ENCODE data around the gene GPC6.
"Not testable (repeated sequence)": the region's sequence is repeated elsewhere in the genome, so short reads cannot be mapped to it uniquely, and the experiment has no call there.

The GPC6 gene

DNA sequence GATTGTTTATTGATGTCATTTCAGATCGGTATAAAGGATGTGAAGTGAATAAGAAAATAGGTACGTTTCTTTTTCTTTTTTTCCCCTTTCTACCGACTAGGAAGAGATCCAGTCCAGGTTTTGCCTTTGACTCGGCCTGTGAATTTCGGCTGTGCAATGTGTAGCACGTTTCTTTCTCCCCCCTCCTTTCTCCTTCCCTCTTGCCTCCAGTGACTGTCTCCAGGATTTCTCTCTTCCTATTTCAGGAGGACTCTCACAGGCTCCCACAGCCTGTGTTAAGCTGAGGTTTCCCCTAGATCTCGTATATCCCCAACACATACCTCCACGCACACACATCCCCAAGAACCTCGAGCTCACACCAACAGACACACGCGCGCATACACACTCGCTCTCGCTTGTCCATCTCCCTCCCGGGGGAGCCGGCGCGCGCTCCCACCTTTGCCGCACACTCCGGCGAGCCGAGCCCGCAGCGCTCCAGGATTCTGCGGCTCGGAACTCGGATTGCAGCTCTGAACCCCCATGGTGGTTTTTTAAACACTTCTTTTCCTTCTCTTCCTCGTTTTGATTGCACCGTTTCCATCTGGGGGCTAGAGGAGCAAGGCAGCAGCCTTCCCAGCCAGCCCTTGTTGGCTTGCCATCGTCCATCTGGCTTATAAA is at the start of gene GPC6:
Gene GPC6 (plus strand): TSS at position 185 of the 657 bp plus-strand sequence.
- no peak for DNase-seq (ENCODE audit: low spot score)

GRCh38 chr13:93180356-93180969 is 46.1 kb upstream of the GPC6 start:
- DNase-seq (ENCODE audit: low spot score) = no peak

DNA sequence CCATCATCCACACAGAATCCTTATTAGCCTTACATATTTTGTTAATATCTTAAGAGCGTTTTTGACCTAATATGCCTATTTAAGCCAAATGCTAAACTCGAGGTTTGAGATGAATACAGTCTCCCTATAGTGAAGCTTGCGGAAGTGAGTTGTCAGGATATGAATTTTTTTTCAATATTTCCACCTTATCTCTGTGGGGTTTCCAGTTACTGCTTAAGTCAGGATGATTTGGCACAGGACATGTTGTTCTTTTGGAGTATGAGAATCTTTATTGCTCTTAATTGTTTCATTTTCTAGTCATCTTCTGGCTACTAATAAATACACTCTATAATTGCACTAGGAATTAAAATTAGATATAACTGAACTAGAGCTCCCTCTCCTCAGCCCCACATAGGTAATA is 44.2 kb upstream of the GPC6 start:
- DNase-seq (ENCODE audit: low spot score) = no peak

GRCh38 chr13:93183302-93183701 is 43.3 kb upstream of the GPC6 start:
- DNase-seq (ENCODE audit: low spot score) = no peak

DNA sequence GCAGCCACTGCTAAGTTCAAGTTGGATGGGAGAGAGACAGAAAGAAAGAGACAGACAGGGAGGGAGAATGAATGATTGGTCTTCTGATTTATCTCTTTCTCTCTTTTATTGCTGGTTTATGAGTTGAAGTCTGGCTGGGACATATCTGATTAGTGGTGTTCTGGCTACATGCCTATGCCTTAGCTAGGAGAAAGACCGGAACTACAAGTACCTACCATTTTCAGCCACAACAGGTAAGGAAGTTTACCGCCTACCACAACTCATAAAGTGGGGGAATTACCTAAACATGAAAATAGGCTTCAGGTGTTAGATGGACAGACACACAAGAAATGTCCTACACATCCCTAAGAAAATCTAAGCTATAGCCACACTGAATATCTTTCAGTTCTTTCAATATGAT is 36.6 kb upstream of the GPC6 start:
- DNase-seq (ENCODE audit: low spot score) = no peak

- no peak for DNase-seq (ENCODE audit: low spot score)
These were observed 32.9 kb upstream of the GPC6 start for GRCh38 chr13:93193682-93194081.

DNA sequence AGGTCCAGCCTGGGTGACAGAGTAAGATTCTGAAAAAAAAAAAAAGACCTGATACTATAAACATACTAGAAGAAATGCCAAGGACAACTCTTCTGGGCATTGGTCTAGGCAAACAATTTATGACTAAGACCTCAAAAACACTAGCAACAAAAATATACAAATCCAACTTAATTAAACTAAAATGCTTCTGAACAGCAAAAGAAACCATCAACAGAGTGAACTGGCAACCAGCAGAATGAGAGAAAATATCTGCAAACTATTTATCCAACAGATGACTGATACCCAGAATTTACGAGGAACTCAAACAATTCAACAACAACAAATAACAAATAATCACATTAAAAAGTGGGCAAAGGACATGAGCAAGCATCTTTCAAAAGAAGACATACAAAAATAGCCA is 26.8 kb upstream of the GPC6 start:
- no peak for DNase-seq (ENCODE audit: low spot score)

GRCh38 chr13:93200626-93201025 is 26.0 kb upstream of the GPC6 start:
- no peak for DNase-seq (ENCODE audit: low spot score)

DNA sequence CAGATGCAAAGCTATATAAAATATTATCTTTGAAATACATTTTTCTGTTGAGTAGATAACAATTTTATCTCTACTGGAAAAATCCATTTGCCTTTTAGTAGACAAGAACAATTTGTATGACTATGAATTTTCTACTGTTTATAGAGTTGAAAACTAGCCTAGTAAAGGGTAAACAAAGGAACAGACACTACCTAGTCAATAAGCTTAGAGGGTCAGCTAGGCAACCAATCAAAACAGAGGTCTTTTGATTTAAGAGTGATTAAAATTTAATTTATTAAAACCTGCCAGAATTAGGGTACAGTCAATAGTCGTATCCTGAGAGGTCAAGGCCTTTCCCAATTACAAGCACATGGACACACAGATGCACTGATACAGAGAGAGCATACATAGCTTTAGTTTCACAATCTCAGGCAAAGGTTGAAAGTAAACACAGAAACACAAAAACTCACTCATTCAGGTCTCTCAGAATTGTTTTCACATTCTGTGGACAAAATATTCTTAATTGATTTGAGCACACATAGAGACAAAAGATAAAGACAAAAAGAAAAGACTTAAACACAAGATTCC is 24.5 kb upstream of the GPC6 start:
- DNase-seq (ENCODE audit: low spot score) = no peak

GRCh38 chr13:93206778-93207392 is 19.7 kb upstream of the GPC6 start:
- not testable (repeated sequence) for DNase-seq (ENCODE audit: low spot score)

DNA sequence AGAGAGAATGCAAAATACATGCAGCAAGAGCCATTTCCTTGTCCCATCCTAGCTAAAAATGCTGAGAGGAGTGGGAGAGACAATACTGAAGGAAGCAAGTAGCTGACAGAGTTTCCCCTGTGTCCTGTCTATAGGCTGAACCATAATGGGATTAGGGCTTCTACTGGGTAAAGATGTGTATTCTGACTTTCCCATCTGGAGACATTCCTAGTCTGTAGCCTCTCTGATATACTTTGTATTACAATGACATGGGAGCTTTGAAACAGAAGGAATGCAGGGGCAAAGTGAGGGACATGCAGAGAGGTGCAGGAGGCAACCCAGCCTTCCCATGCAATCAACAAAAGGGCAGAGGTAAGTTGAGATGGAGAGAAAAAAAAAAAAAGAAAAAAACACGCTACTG is 10.5 kb upstream of the GPC6 start:
- DNase-seq (ENCODE audit: low spot score) = no peak

- DNase-seq (ENCODE audit: low spot score) = no peak
These were observed 8.8 kb upstream of the GPC6 start for GRCh38 chr13:93217721-93218261.

- no peak for DNase-seq (ENCODE audit: low spot score)
These were observed 8.0 kb upstream of the GPC6 start for GRCh38 chr13:93218583-93218982.

DNA sequence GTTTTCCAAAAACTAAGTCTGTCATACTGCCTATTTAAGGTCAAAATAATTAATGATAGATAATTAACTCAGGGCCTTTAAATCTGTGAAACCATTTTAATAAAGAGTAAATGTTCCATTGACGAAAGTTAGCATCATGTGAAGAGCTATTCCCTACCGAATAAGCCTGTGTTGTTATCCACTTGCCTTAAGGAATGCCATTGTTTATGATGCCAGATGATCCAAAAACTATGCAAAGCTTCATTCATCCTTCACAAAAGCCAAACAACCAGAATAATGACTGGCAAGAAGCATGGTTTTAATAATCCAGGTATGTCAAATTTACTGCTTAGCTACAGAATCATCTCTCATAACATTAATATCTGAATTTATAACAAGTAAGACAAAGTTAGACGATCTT is 6.5 kb upstream of the GPC6 start:
- no peak for DNase-seq (ENCODE audit: low spot score)

GRCh38 chr13:93222976-93223375 is 3.6 kb upstream of the GPC6 start:
- no peak for DNase-seq (ENCODE audit: low spot score)

- DNase-seq (ENCODE audit: low spot score) = no peak
These were observed 2.1 kb upstream of the GPC6 start for GRCh38 chr13:93224535-93224934.

DNA sequence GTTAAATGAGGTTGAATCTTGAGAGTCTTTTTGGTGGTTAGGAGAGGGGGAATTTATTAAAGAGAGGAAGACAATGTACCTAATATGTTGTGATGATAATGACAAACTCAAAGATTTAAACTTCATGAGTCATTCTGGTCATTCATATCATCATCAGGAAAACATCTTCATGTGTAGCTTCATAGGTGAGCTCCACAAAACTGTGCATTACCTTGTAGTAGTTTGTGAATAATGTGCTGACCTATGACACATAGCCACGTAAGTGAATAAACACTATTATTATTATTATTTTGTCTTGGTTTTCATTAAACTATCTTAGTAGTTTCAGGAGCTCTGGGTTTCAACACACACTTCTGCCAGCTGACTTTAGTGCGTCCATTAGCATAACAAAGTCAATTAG is 997 bp upstream of the GPC6 start:
- DNase-seq (ENCODE audit: low spot score) = no peak

- DNase-seq (ENCODE audit: low spot score) = no peak
These were observed 463 bp upstream of the GPC6 start for GRCh38 chr13:93226065-93226622.

- no peak for DNase-seq (ENCODE audit: low spot score)
These were observed 772 bp downstream of the GPC6 start for GRCh38 chr13:93227280-93227877.

GRCh38 chr13:93227878-93228642 is 1.5 kb downstream of the GPC6 start:
- no peak for DNase-seq (ENCODE audit: low spot score)

DNA sequence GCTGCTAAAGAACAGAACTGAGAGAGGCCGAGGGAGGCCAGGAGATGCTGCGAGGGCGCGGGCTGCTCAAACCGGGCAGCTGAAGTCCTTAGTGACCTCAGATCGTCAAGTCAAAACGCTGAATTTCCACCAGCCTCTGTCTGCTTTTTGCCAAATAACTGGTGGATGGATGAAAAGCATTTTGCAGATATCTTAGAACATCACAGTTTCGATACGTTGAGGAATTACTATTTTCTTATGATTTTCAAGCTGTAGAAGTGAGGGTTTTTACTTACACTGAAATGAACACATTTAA is 2.0 kb downstream of the GPC6 start:
- DNase-seq (ENCODE audit: low spot score) = no peak
